PC-9 (cell line): ENCODE measurements around the gene CES1. TPM values are rescaled to one million over a fixed set of nuclear protein-coding genes. Genes with fewer than 3 reads are reported as not detected.

Source experiments
- BruUV-seq: library from RNA; stranded (reverse); fragments of 400-500 nt; replicated peaks from 2 replicates; lab custom pipeline; 2021; lab: Mats Ljungman, UMichigan
- CTCF ChIA-PET: fragments of 300-600 bp; sonication (Branson Sonifier 250); formaldehyde crosslinking; loops from one replicate; lab custom pipeline; 2022; ENCODE audit warnings: antibody characterized with exemption; lab: Charles Lee
- POLR2A ChIA-PET: fragments of 300-600 bp; sonication (Branson Sonifier 250); formaldehyde crosslinking; loops from one replicate; lab custom pipeline; 2022; ENCODE audit warnings: antibody characterized with exemption; ENCODE audit not compliant: unreplicated experiment; lab: Charles Lee
- DNase-seq, 2 experiments: peaks; one replicate each; pipeline versions ENCODE4 v3.0.0 to v3.0.0-alpha.2; 2015 to 2022; ENCODE audit warnings: mixed read lengths in 1 of 2
- H2AFZ ChIP-seq: fragments of 200-600 bp; sonication (generic); 2 replicates; pipeline ENCODE4 v1.8.1; 2017; ENCODE audit warnings: antibody characterized with exemption
- H3F3A ChIP-seq: fragments of 200-600 bp; sonication (generic); 2 replicates; pipeline ENCODE4 v1.8.1; 2017; ENCODE audit warnings: antibody characterized with exemption, mild to moderate bottlenecking, low read depth; ENCODE audit not compliant: insufficient read depth
- H3K27ac ChIP-seq: fragments of 200-600 bp; sonication (generic); 2 replicates; pipeline ENCODE4 v1.6.1; 2016; ENCODE audit warnings: mixed run types
- H3K27me3 ChIP-seq: fragments of 200-600 bp; sonication (generic); 2 replicates; pipeline ENCODE4 v1.6.1; 2016; ENCODE audit warnings: low read depth, mixed run types; ENCODE audit not compliant: insufficient read depth
- H3K36me3 ChIP-seq: fragments of 200-600 bp; sonication (generic); 2 replicates; pipeline ENCODE4 v1.6.1; 2016; ENCODE audit warnings: low read depth, mixed run types
- H3K4me1 ChIP-seq: fragments of 200-600 bp; sonication (generic); replicated peaks from 2 replicates; pipeline ENCODE4 v1.6.1; 2016; ENCODE audit warnings: mixed run types; ENCODE audit not compliant: insufficient read depth
- H3K4me2 ChIP-seq: fragments of 200-600 bp; sonication (generic); 2 replicates; pipeline ENCODE4 v1.6.1; 2017; ENCODE audit warnings: mixed run types
- H3K4me3 ChIP-seq: fragments of 200-600 bp; sonication (generic); 2 replicates; pipeline ENCODE4 v1.6.1; 2016; ENCODE audit warnings: mixed run types
- H3K79me2 ChIP-seq: fragments of 200-600 bp; sonication (generic); 2 replicates; pipeline ENCODE4 v1.6.1; 2017; ENCODE audit warnings: low read depth, mixed run types
- H3K9me2 ChIP-seq: fragments of 200-600 bp; sonication (generic); 2 replicates; pipeline ENCODE4 v1.8.1; 2017; ENCODE audit warnings: mild to moderate bottlenecking; ENCODE audit not compliant: insufficient read depth
- H3K9me3 ChIP-seq: fragments of 200-600 bp; sonication (generic); 2 replicates; pipeline ENCODE4 v1.8.1; 2016; ENCODE audit warnings: low read depth; ENCODE audit not compliant: insufficient read depth
- H4K20me1 ChIP-seq: fragments of 200-600 bp; sonication (generic); 2 replicates; pipeline ENCODE4 v1.8.1; 2017; ENCODE audit not compliant: insufficient read depth
- EZH2 ChIP-seq: fragments of 200-600 bp; sonication (generic); IDR thresholded peaks from 2 replicates; pipeline ENCODE4 v1.8.0; 2017; ENCODE audit warnings: antibody characterized with exemption, low read depth
- intact Hi-C: fragments of 100-400 bp; cut with micrococcal nuclease; formaldehyde crosslinking; loops from one replicate; pipeline ENCODE4 v1.10.0; 2022; ENCODE audit not compliant: unreplicated experiment
- total RNA-seq: library from RNA; stranded (reverse); gene quantifications from 2 replicates; pipeline ENCODE4 v1.2.3, GENCODE V29; 2021
- TF ChIP-seq, protein P1 (sequence below): fragments of 200-600 bp; sonication (generic); conservative IDR thresholded peaks from 2 replicates; pipeline ENCODE4 v1.6.1; 2017; ENCODE audit warnings: mixed run types, antibody characterized with exemption, mild to moderate bottlenecking, moderate library complexity

The CES1 gene
- total RNA-seq, 1 experiment from 2014 or later, result 107 TPM

DNA sequence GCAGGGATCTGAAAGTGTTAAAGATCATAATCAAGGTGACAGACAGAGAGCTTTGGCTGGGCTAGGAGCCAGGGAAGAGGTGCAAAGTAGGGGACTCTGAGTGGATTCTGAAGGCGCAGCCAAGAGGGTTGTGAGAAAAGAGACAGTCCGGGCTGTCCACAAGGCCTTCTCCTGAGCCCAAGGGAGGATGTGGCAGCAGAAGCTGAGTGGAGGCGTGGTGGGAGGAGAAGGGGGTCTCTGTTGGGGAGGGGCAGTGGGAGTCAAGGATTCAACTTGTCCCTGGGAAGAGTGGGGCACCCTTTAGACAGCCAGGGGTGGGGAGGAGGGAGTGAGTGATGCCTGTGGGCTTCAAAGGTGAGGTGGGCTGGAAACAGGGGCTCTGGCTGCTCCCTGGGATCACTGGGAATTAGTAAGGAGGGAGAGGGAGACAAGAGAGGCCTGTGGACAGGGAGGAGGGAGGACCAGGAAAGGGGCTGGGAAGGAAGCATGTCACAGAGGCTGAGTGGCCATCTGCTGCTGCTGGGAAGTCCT, 10.6 kb downstream of the CES1 start:
- intact Hi-C loops, result no loop called here
- H3K4me3 ChIP-seq, result no peak overlapping the region
- H3F3A ChIP-seq, result no peaks in the 10 kb centered on the region
- H3K79me2 ChIP-seq, result no peaks in the 10 kb centered on the region
- ChIA-PET CTCF (no interaction called here), POLR2A (no interaction called here)
- peaks cover 61% of the 10 kb centered on the region for H3K27me3 ChIP-seq
- no peak for TF ChIP-seq EZH2
- TF ChIP-seq, protein P1, sequence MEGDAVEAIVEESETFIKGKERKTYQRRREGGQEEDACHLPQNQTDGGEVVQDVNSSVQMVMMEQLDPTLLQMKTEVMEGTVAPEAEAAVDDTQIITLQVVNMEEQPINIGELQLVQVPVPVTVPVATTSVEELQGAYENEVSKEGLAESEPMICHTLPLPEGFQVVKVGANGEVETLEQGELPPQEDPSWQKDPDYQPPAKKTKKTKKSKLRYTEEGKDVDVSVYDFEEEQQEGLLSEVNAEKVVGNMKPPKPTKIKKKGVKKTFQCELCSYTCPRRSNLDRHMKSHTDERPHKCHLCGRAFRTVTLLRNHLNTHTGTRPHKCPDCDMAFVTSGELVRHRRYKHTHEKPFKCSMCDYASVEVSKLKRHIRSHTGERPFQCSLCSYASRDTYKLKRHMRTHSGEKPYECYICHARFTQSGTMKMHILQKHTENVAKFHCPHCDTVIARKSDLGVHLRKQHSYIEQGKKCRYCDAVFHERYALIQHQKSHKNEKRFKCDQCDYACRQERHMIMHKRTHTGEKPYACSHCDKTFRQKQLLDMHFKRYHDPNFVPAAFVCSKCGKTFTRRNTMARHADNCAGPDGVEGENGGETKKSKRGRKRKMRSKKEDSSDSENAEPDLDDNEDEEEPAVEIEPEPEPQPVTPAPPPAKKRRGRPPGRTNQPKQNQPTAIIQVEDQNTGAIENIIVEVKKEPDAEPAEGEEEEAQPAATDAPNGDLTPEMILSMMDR, result no peak
- no peak overlapping the region for H2AFZ ChIP-seq
- H3K9me3 ChIP-seq, result no peaks in the 10 kb centered on the region
- H3K9me2 ChIP-seq, result no peaks in the 10 kb centered on the region
- H3K27ac ChIP-seq, result no peak overlapping the region
- no TSS peak for BruUV-seq
- no peaks in the 10 kb centered on the region for H3K36me3 ChIP-seq
- H4K20me1 ChIP-seq, result no peaks in the 10 kb centered on the region
- 0 out of 2 replicates have a peak, but pooled peaks cover 5% of the 10 kb centered on the region for H3K4me1 ChIP-seq
- H3K4me2 ChIP-seq, result no peak overlapping the region
- no peak for DNase-seq

DNA sequence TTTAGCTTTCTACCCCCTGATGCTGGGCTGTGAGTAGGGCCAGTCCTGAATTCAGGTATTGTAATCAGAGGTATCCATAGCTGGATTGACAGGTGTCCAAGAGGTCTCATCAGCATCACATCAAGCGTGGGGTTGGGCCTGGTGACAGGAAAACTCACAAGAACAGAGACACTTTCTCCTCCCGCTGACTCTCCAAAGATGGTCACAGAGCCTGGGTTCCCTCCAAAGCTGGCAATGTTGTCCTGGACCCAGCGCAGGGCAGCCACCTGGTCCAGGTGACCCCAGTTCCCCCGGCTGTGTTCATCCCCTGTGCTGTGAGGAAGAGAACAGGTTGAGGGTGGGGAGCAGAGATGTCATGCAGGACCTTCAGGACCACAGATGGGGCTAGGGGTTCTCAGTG, 11.7 kb downstream of the CES1 start:
- no peak for TF ChIP-seq EZH2
- TF ChIP-seq, protein P1, result no peak
- ChIA-PET POLR2A (no interaction called here), CTCF (no interaction called here)
- Histone ChIP-seq H3K4me1 (0 out of 2 replicates have a peak, but pooled peaks cover 5% of the 10 kb centered on the region), H3K36me3 (no peaks in the 10 kb centered on the region), H4K20me1 (no peaks in the 10 kb centered on the region), H3K4me2 (no peak overlapping the region), H3K79me2 (no peaks in the 10 kb centered on the region), H3K4me3 (no peak overlapping the region), H2AFZ (no peak overlapping the region), H3F3A (no peaks in the 10 kb centered on the region), H3K27ac (no peak overlapping the region), H3K9me3 (no peaks in the 10 kb centered on the region), H3K27me3 (peaks cover 73% of the 10 kb centered on the region), H3K9me2 (no peaks in the 10 kb centered on the region)
- intact Hi-C loops, result no loop called here
- no TSS peak for BruUV-seq
- no peak for DNase-seq

DNA sequence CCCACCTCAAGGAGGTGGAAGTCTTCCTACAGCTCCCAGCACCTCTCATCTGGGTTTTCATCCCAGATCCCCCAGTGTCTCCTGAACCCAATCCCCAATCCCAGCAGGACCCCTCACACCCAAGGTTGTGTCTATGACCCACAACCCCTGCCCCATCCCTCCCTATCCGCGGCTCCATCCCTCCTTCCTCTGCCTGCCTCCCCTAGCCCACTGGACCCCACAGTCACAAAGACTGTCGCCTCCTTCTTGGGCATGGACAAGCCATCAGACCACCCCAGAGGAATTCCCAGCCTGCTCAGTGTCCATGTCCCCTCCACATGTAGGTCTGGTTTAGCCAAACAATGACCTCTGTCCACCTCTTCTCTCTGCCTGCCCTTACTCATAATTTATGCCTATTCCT, 12.3 kb downstream of the CES1 start:
- H2AFZ ChIP-seq, result no peak overlapping the region
- 0 out of 2 replicates have a peak, but pooled peaks cover 5% of the 10 kb centered on the region for H3K4me1 ChIP-seq
- BruUV-seq, result no TSS peak
- ChIA-PET CTCF (no interaction called here), POLR2A (no interaction called here)
- H3K4me2 ChIP-seq, result no peak overlapping the region
- H3K79me2 ChIP-seq, result no peaks in the 10 kb centered on the region
- H3K27me3 ChIP-seq, result peaks cover 79% of the 10 kb centered on the region
- no peaks in the 10 kb centered on the region for H3K36me3 ChIP-seq
- H4K20me1 ChIP-seq, result no peaks in the 10 kb centered on the region
- no peaks in the 10 kb centered on the region for H3K9me2 ChIP-seq
- intact Hi-C loops, result no loop called here
- TF ChIP-seq, protein P1, result no peak
- TF ChIP-seq EZH2, result no peak
- H3F3A ChIP-seq, result no peaks in the 10 kb centered on the region
- DNase-seq, result no peak
- no peak overlapping the region for H3K27ac ChIP-seq
- no peak overlapping the region for H3K4me3 ChIP-seq
- H3K9me3 ChIP-seq, result no peaks in the 10 kb centered on the region
